Breast epithelium (tissue), 4 donors: ENCODE measurements around the gene TANC1. TPM values are rescaled to one million over a fixed set of nuclear protein-coding genes. Genes with fewer than 3 reads are reported as not detected.

Experiments
- DNase-seq, 2 donors: peaks; one replicate each; pipeline ENCODE4 v3.0.0-alpha.2; 2019; ENCODE audit warnings: low spot score in 2 of 2
- H3K27ac ChIP-seq, 2 donors: fragments of 200-600 bp; sonication (generic) in 1 of 2; one replicate each; pipeline ENCODE4 v1.5.1; 2016 to 2019; ENCODE audit warnings: mild to moderate bottlenecking in 1 of 2
- H3K27me3 ChIP-seq, 2 donors: fragments of 200-600 bp; sonication (generic) in 1 of 2; one replicate each; pipeline versions ENCODE4 v1.5.1 to v1.6.0; 2017 to 2019; ENCODE audit warnings: control low read depth in 1 of 2, mild to moderate bottlenecking in 1 of 2
- H3K36me3 ChIP-seq: fragments of 200-600 bp; one replicate; pipeline ENCODE4 v1.5.1; 2019
- H3K4me1 ChIP-seq, 2 donors: fragments of 200-600 bp; sonication (generic); one replicate each; pipeline ENCODE4 v1.5.1; 2016 to 2019; ENCODE audit warnings: control low read depth in 1 of 2
- H3K4me3 ChIP-seq, 3 donors: fragments of 200-600 bp; sonication (generic); 1 replicate in 2 of 3; 2 replicates in 1 of 3; pipeline ENCODE4 v1.5.1; 2016 to 2019; ENCODE audit warnings: mild to moderate bottlenecking in 3 of 3, moderate library complexity in 2 of 3
- H3K9me3 ChIP-seq, 2 donors: fragments of 200-600 bp; sonication (generic) in 1 of 2; one replicate each; pipeline ENCODE4 v1.5.1; 2016 to 2019; ENCODE audit warnings: control low read depth in 1 of 2
- CTCF ChIP-seq, 3 donors: fragments of 450-650 bp; IDR thresholded peaks; one replicate each; pipeline ENCODE4 v1.5.1; 2016 to 2017; ENCODE audit warnings: antibody characterized with exemption in 3 of 3, mild to moderate bottlenecking in 3 of 3, moderate library complexity in 3 of 3
- POLR2A ChIP-seq: fragments of 450-650 bp; IDR thresholded peaks from one replicate; pipeline ENCODE4 v1.6.1; 2016; ENCODE audit warnings: antibody characterized with exemption, mild to moderate bottlenecking, moderate library complexity
- POLR2AphosphoS5 ChIP-seq, 3 donors: sonication (generic); formaldehyde crosslinking; IDR thresholded peaks; one replicate each; pipeline ENCODE4 v1.6.1; 2017; ENCODE audit warnings: antibody characterized with exemption in 3 of 3
- intact Hi-C: fragments of 100-400 bp; cut with DNase I; formaldehyde crosslinking; loops from one replicate; pipeline ENCODE4 v1.15.1; 2023; ENCODE audit warnings: low total_unique reads
- total RNA-seq, 3 donors: library from RNA; depleted of rRNA; stranded (reverse); fragments of >200 nt; gene quantifications; one replicate each; pipeline ENCODE4 v1.1.0, GENCODE V29; 2016

The TANC1 gene
- total RNA-seq, 3 donors from 2014 or later = 18.9 to 62.3 (median 58.4) TPM

- no peak for TF ChIP-seq CTCF (IDR thresholded peaks at IDR 0.05)
- TF ChIP-seq POLR2AphosphoS5 (IDR thresholded peaks at IDR 0.05) = no peak
- TF ChIP-seq POLR2A = no peak
- intact Hi-C loops = no loop called here
- peaks cover 9% of the 10 kb centered on the region for H3K36me3 ChIP-seq
Measured at GRCh38 chr2:159199761-159200465, 231.5 kb downstream of the TANC1 start.

GRCh38 chr2:159200498-159200897, 232.1 kb downstream of the TANC1 start:
- Histone ChIP-seq H3K27me3 (no peaks in the 10 kb centered on the region), H3K36me3 (peaks cover 12% of the 10 kb centered on the region), H3K27ac (no peak overlapping the region), H3K4me1 (no peaks in the 10 kb centered on the region), H3K4me3 (no peak overlapping the region), H3K9me3 (no peaks in the 10 kb centered on the region)
- intact Hi-C loops = no loop called here
- no peak for TF ChIP-seq POLR2AphosphoS5 (IDR thresholded peaks at IDR 0.05)
- TF ChIP-seq POLR2A = no peak
- no peak for TF ChIP-seq CTCF (IDR thresholded peaks at IDR 0.05)
- DNase-seq = no peak

More at GRCh38 chr2:159199761-159200465, 231.5 kb downstream of the TANC1 start:
- H3K4me3 ChIP-seq = no peak overlapping the region
- no peaks in the 10 kb centered on the region for H3K4me1 ChIP-seq
- H3K27ac ChIP-seq = no peak overlapping the region
- H3K9me3 ChIP-seq = no peaks in the 10 kb centered on the region
- H3K27me3 ChIP-seq = no peaks in the 10 kb centered on the region
- no peak for DNase-seq

- H3K27me3 ChIP-seq = no peaks in the 10 kb centered on the region
- TF ChIP-seq POLR2AphosphoS5 (IDR thresholded peaks at IDR 0.05) (no peak), CTCF (IDR thresholded peaks at IDR 0.05) (no peak), POLR2A (no peak)
- no peaks in the 10 kb centered on the region for H3K4me1 ChIP-seq
- no peak overlapping the region for H3K4me3 ChIP-seq
- H3K9me3 ChIP-seq = no peaks in the 10 kb centered on the region
- DNase-seq = no peak
- H3K36me3 ChIP-seq = peaks cover 9% of the 10 kb centered on the region
- intact Hi-C loops = no loop called here
- H3K27ac ChIP-seq = no peak overlapping the region
Measured at GRCh38 chr2:159201360-159202063, 233.1 kb downstream of the TANC1 start.

GRCh38 chr2:159202568-159203071, 234.2 kb downstream of the TANC1 start:
- peaks cover 4% of the 10 kb centered on the region for H3K36me3 ChIP-seq
- TF ChIP-seq POLR2A (no peak), POLR2AphosphoS5 (IDR thresholded peaks at IDR 0.05) (no peak), CTCF (IDR thresholded peaks at IDR 0.05) (no peak)
- no peak for DNase-seq

More at GRCh38 chr2:159202568-159203071, 234.2 kb downstream of the TANC1 start:
- H3K27ac ChIP-seq = peak overlapping the region in 1 of 2 donors; percentile 39
- intact Hi-C loops = no loop called here
- H3K27me3 ChIP-seq = no peaks in the 10 kb centered on the region
- no peak overlapping the region for H3K4me3 ChIP-seq
- H3K9me3 ChIP-seq = no peaks in the 10 kb centered on the region
- H3K4me1 ChIP-seq = no peaks in the 10 kb centered on the region
